WTC11 (cell line): Measurements from ENCODE around the gene MCL1. TPM values are rescaled to one million over a fixed set of nuclear protein-coding genes. Genes with fewer than 3 reads are reported as not detected.

Source experiments
- ATAC-seq: fragments of 200-7000 bp; cut with Tn5 transposase; 2 replicates; pipeline ENCODE4 v1.10.0; 2021; ENCODE audit warnings: mild to moderate bottlenecking, moderate library complexity
- CTCF ChIA-PET: fragments of 300-600 bp; sonication (Branson Sonifier 250); formaldehyde crosslinking; loops from one replicate; lab custom pipeline; 2021; ENCODE audit warnings: antibody characterized with exemption; lab: Charles Lee
- POLR2A ChIA-PET: fragments of 350-600 bp; sonication (Branson Sonifier 250); formaldehyde crosslinking; loops from one replicate; lab custom pipeline; 2021; ENCODE audit warnings: antibody characterized with exemption; lab: Charles Lee
- DNase-seq: peaks from one replicate; pipeline ENCODE4 v3.0.0; 2021; ENCODE audit warnings: low spot score
- H3K27ac Mint-ChIP-seq: 2 replicates; pipeline ENCODE4 v1.8.0; 2021; ENCODE audit warnings: mixed read lengths
- H3K27me3 Mint-ChIP-seq: 2 replicates; pipeline ENCODE4 v1.8.0; 2021; ENCODE audit warnings: low read depth, mild to moderate bottlenecking, moderate library complexity, mixed read lengths
- H3K36me3 Mint-ChIP-seq: 2 replicates; pipeline ENCODE4 v1.8.0; 2021; ENCODE audit warnings: mixed read lengths
- H3K4me1 Mint-ChIP-seq: 2 replicates; pipeline ENCODE4 v1.8.0; 2022; ENCODE audit warnings: mixed read lengths
- H3K4me3 Mint-ChIP-seq: 2 replicates; pipeline ENCODE4 v1.8.0; 2021; ENCODE audit warnings: mild to moderate bottlenecking, moderate library complexity, mixed read lengths
- H3K9me3 Mint-ChIP-seq: 2 replicates; pipeline ENCODE4 v1.8.0; 2021; ENCODE audit warnings: mixed read lengths
- CREB1 ChIP-seq: sonication (generic); formaldehyde crosslinking; IDR thresholded peaks from 2 replicates; pipeline ENCODE4 v1.8.0; 2023; ENCODE audit warnings: mild to moderate bottlenecking, missing genetic modification reagents
- CREM ChIP-seq: sonication (generic); formaldehyde crosslinking; IDR thresholded peaks from 2 replicates; pipeline ENCODE4 v1.8.1; 2022; ENCODE audit warnings: mild to moderate bottlenecking, missing genetic modification reagents, moderate library complexity
- GRHL2 ChIP-seq: fragments of 250-450 bp; sonication (Bioruptor Pico); IDR thresholded peaks from 2 replicates; pipeline ENCODE4 v1.8.0; 2022; ENCODE audit warnings: mild to moderate bottlenecking, moderate library complexity; ENCODE audit not compliant: insufficient replicate concordance, severe bottlenecking
- NFATC4 ChIP-seq: fragments of 250-450 bp; sonication (Bioruptor Pico); IDR thresholded peaks from 2 replicates; pipeline ENCODE4 v1.9.0; 2021; ENCODE audit warnings: mild to moderate bottlenecking
- RORB ChIP-seq: fragments of 250-450 bp; sonication (Bioruptor Pico); IDR thresholded peaks from 2 replicates; pipeline ENCODE4 v1.9.0; 2021; ENCODE audit warnings: mild to moderate bottlenecking
- SOX15 ChIP-seq: fragments of 250-450 bp; sonication (Bioruptor Pico); IDR thresholded peaks from 2 replicates; pipeline ENCODE4 v1.9.0; 2021; ENCODE audit warnings: mild to moderate bottlenecking
- SP1 ChIP-seq: sonication (generic); formaldehyde crosslinking; conservative IDR thresholded peaks from 2 replicates; pipeline ENCODE4 v1.8.1; 2022; ENCODE audit warnings: missing genetic modification reagents
- TCF7 ChIP-seq: sonication (generic); formaldehyde crosslinking; IDR thresholded peaks from 2 replicates; pipeline ENCODE4 v1.8.0; 2022; ENCODE audit warnings: mild to moderate bottlenecking, low read depth, missing genetic modification reagents, moderate library complexity
- TP53 ChIP-seq: sonication (generic); formaldehyde crosslinking; IDR thresholded peaks from 2 replicates; pipeline ENCODE4 v1.8.1; 2023; ENCODE audit warnings: mild to moderate bottlenecking, missing genetic modification reagents
- ZBTB21 ChIP-seq: sonication (generic); formaldehyde crosslinking; IDR thresholded peaks from 2 replicates; pipeline ENCODE4 v1.8.1; 2023; ENCODE audit warnings: mild to moderate bottlenecking, missing genetic modification reagents, borderline replicate concordance
- ZNF121 ChIP-seq: sonication (generic); formaldehyde crosslinking; IDR thresholded peaks from 2 replicates; pipeline ENCODE4 v1.8.0; 2023; ENCODE audit warnings: missing genetic modification reagents
- ZNF232 ChIP-seq: sonication (generic); formaldehyde crosslinking; IDR thresholded peaks from 2 replicates; pipeline ENCODE4 v1.8.0; 2022; ENCODE audit warnings: mild to moderate bottlenecking, missing genetic modification reagents
- total RNA-seq: library from RNA; stranded (reverse); gene quantifications from 3 replicates; pipeline ENCODE4 v1.2.3, GENCODE V29; 2021
- TF ChIP-seq, protein P1 (sequence below): sonication (generic); formaldehyde crosslinking; IDR thresholded peaks from 2 replicates; pipeline ENCODE4 v1.8.0; 2023; ENCODE audit warnings: missing genetic modification reagents
- TF ChIP-seq, protein P2 (sequence below): sonication (generic); formaldehyde crosslinking; IDR thresholded peaks from 2 replicates; pipeline ENCODE4 v1.8.0; 2023; ENCODE audit warnings: mild to moderate bottlenecking, missing genetic modification reagents
- TF ChIP-seq, protein P3 (sequence below): sonication (generic); formaldehyde crosslinking; IDR thresholded peaks from 2 replicates; pipeline ENCODE4 v1.8.0; 2022; ENCODE audit warnings: missing genetic modification reagents
- TF ChIP-seq, protein P4 (sequence below): sonication (generic); formaldehyde crosslinking; IDR thresholded peaks from 2 replicates; pipeline ENCODE4 v1.8.1; 2023; ENCODE audit warnings: mild to moderate bottlenecking, missing genetic modification reagents, moderate library complexity
- TF ChIP-seq, protein P5 (sequence below): sonication (generic); formaldehyde crosslinking; IDR thresholded peaks from 2 replicates; pipeline ENCODE4 v1.8.1; 2022; ENCODE audit warnings: missing genetic modification reagents, borderline replicate concordance
- TF ChIP-seq, protein P6 (sequence below): sonication (generic); formaldehyde crosslinking; IDR thresholded peaks from 2 replicates; pipeline ENCODE4 v1.8.1; 2022; ENCODE audit warnings: low read depth, mild to moderate bottlenecking, moderate library complexity, missing genetic modification reagents, borderline replicate concordance
- TF ChIP-seq, protein P7 (sequence below): sonication (generic); formaldehyde crosslinking; IDR thresholded peaks from 2 replicates; pipeline ENCODE4 v1.8.1; 2022; ENCODE audit warnings: mild to moderate bottlenecking, moderate library complexity, missing genetic modification reagents

The MCL1 gene
- total RNA-seq, 1 experiment from 2014 or later, result 191 TPM

DNA sequence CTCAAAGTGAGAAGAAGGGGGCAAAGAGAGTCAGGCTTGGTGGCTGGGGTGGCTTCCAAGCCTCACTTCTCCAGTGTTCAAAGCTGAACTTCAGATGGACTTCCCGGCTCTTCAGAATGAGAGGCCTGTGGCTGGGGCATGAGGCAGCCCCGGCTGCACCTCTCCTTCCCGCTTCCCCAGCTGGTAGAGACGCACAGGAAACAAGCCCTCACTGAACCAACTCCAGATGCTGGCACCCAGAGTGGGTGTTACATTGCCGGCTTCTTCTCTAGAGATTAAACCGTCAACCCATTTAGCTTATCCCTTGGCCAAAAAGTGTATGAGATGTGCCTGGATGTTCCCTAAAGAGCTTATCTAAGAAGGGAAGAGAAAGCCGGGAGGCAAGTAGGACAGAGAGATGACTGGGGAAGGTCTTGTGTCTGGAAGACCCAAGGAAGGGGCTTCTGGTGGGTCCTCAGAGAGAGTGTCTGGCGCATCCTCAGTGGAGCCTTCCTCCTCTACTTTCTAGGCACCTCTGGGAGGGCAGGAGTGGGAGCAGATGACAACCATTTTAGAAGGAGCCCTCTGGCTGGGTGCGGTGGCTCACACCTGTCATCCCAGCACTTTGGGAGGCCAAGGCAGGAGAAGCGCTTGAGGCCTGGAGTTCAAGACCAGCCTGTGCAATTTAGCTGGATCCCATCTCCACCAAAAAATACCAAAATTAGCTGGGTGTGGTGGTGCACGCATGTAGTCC is 28.2 kb downstream of the MCL1 start:
- Mint-ChIP-seq H3K36me3 (peaks cover 4% of the 10 kb centered on the region; the same call in 1 of the 2 replicates), H3K27ac (no peak overlapping the region), H3K4me1 (peaks cover 30% of the 10 kb centered on the region), H3K9me3 (no peaks in the 10 kb centered on the region), H3K4me3 (no peak overlapping the region), H3K27me3 (peaks cover 39% of the 10 kb centered on the region)
- no peak for ATAC-seq
- POLR2A ChIA-PET, result interaction anchor here (0.6 to 0.7 kb wide), 2 partner anchors 14 to 22 kb away, joined by 3 to 4 read pairs; no protein-coding TSS in a partner anchor
- no peak for DNase-seq
- CTCF ChIA-PET, result interaction anchor here (5.7 to 8.2 kb wide), 2 partner anchors 9 to 16 kb away, joined by 97 to 124 read pairs; no protein-coding TSS in a partner anchor
- TF ChIP-seq GRHL2 (CRISPR knock-in tag) (no peak), SOX15 (CRISPR knock-in tag) (no peak), ZBTB21 (CRISPR knock-in tag) (no peak), ZNF121 (CRISPR knock-in tag) (no peak), RORB (CRISPR knock-in tag) (no peak), CREM (CRISPR knock-in tag) (no peak)
- TF ChIP-seq, protein P1, sequence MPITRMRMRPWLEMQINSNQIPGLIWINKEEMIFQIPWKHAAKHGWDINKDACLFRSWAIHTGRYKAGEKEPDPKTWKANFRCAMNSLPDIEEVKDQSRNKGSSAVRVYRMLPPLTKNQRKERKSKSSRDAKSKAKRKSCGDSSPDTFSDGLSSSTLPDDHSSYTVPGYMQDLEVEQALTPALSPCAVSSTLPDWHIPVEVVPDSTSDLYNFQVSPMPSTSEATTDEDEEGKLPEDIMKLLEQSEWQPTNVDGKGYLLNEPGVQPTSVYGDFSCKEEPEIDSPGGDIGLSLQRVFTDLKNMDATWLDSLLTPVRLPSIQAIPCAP (CRISPR knock-in tag), result no peak

DNA sequence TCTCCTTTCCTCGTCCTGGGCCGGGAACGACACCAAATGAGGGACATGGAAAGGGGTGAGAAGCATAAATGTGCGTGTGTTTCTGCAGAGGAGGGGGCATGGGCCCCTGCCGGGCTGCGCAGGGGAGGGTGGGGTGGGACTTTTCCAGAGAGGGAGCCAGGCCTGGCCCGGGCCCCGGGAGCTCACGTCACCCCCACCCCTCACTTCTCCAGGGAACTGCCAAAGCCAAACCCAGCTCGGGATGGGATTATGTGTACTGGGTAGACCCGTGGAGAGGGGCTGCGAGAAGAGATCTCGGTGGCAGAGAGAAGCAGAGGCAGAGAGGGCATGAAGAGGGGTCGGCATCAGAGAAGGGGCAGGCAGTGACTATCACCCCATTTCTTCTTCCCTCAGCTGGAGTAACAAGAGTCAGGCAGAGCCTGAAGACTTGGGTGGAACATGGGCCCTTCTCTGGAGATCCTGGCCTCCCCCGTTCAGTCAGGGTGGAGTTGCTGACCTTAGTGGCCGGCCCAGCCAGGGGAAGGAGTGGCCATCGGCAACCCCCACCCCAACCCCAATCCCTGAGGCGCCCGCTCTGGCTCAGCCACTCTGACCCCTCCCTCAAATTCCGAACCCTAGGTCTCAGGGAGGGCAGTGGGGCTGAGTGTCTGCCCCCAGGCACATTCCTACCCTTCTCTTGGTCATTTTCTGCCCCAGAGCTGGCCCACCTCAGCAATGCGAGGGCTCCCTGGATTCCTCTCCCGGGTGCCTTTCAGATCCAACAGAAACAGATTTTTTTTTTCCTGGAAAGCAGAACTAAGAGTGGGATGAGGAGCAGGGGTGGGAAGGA is 29.0 kb downstream of the MCL1 start:
- no peak overlapping the region for H3K27ac Mint-ChIP-seq
- ATAC-seq (no peak), DNase-seq (no peak)
- H3K4me1 Mint-ChIP-seq, result peaks cover 26% of the 10 kb centered on the region
- H3K9me3 Mint-ChIP-seq, result no peaks in the 10 kb centered on the region
- H3K4me3 Mint-ChIP-seq, result peak overlapping the region; percentile 80
- ChIA-PET POLR2A (interaction anchor here (1.1 to 1.4 kb wide), 3 partner anchors 8 to 18 kb away, joined by 4 read pairs; no protein-coding TSS in a partner anchor), CTCF (interaction anchor here (1.3 to 8.2 kb wide), 3 partner anchors 10 to 35 kb away, joined by 3 to 124 read pairs (median 97); partner anchors contain the start of gene FALEC)
- H3K36me3 Mint-ChIP-seq, result peaks cover 2% of the 10 kb centered on the region; the same call in 1 of the 2 replicates
- peaks cover 43% of the 10 kb centered on the region for H3K27me3 Mint-ChIP-seq
- TF ChIP-seq NFATC4 (CRISPR knock-in tag), result no peak
- TF ChIP-seq, protein P2, sequence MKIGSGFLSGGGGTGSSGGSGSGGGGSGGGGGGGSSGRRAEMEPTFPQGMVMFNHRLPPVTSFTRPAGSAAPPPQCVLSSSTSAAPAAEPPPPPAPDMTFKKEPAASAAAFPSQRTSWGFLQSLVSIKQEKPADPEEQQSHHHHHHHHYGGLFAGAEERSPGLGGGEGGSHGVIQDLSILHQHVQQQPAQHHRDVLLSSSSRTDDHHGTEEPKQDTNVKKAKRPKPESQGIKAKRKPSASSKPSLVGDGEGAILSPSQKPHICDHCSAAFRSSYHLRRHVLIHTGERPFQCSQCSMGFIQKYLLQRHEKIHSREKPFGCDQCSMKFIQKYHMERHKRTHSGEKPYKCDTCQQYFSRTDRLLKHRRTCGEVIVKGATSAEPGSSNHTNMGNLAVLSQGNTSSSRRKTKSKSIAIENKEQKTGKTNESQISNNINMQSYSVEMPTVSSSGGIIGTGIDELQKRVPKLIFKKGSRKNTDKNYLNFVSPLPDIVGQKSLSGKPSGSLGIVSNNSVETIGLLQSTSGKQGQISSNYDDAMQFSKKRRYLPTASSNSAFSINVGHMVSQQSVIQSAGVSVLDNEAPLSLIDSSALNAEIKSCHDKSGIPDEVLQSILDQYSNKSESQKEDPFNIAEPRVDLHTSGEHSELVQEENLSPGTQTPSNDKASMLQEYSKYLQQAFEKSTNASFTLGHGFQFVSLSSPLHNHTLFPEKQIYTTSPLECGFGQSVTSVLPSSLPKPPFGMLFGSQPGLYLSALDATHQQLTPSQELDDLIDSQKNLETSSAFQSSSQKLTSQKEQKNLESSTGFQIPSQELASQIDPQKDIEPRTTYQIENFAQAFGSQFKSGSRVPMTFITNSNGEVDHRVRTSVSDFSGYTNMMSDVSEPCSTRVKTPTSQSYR (CRISPR knock-in tag), result no peak
- TF ChIP-seq, protein P3, sequence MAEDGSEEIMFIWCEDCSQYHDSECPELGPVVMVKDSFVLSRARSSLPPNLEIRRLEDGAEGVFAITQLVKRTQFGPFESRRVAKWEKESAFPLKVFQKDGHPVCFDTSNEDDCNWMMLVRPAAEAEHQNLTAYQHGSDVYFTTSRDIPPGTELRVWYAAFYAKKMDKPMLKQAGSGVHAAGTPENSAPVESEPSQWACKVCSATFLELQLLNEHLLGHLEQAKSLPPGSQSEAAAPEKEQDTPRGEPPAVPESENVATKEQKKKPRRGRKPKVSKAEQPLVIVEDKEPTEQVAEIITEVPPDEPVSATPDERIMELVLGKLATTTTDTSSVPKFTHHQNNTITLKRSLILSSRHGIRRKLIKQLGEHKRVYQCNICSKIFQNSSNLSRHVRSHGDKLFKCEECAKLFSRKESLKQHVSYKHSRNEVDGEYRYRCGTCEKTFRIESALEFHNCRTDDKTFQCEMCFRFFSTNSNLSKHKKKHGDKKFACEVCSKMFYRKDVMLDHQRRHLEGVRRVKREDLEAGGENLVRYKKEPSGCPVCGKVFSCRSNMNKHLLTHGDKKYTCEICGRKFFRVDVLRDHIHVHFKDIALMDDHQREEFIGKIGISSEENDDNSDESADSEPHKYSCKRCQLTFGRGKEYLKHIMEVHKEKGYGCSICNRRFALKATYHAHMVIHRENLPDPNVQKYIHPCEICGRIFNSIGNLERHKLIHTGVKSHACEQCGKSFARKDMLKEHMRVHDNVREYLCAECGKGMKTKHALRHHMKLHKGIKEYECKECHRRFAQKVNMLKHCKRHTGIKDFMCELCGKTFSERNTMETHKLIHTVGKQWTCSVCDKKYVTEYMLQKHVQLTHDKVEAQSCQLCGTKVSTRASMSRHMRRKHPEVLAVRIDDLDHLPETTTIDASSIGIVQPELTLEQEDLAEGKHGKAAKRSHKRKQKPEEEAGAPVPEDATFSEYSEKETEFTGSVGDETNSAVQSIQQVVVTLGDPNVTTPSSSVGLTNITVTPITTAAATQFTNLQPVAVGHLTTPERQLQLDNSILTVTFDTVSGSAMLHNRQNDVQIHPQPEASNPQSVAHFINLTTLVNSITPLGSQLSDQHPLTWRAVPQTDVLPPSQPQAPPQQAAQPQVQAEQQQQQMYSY, result no peak
- no peak for TF ChIP-seq TP53 (CRISPR knock-in tag)
- TF ChIP-seq, protein P4, sequence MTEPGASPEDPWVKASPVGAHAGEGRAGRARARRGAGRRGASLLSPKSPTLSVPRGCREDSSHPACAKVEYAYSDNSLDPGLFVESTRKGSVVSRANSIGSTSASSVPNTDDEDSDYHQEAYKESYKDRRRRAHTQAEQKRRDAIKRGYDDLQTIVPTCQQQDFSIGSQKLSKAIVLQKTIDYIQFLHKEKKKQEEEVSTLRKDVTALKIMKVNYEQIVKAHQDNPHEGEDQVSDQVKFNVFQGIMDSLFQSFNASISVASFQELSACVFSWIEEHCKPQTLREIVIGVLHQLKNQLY, result no peak
- TF ChIP-seq CREB1, result no peak
- no peak for TF ChIP-seq SP1 (CRISPR knock-in tag)
- TF ChIP-seq, protein P5, sequence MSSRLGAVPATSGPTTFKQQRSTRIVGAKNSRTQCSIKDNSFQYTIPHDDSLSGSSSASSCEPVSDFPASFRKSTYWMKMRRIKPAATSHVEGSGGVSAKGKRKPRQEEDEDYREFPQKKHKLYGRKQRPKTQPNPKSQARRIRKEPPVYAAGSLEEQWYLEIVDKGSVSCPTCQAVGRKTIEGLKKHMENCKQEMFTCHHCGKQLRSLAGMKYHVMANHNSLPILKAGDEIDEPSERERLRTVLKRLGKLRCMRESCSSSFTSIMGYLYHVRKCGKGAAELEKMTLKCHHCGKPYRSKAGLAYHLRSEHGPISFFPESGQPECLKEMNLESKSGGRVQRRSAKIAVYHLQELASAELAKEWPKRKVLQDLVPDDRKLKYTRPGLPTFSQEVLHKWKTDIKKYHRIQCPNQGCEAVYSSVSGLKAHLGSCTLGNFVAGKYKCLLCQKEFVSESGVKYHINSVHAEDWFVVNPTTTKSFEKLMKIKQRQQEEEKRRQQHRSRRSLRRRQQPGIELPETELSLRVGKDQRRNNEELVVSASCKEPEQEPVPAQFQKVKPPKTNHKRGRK (CRISPR knock-in tag), result no peak
- TF ChIP-seq TCF7 (CRISPR knock-in tag), result no peak
- no peak for TF ChIP-seq RORB (CRISPR knock-in tag)
- TF ChIP-seq ZNF232 (CRISPR knock-in tag), result no peak
- TF ChIP-seq, protein P6, sequence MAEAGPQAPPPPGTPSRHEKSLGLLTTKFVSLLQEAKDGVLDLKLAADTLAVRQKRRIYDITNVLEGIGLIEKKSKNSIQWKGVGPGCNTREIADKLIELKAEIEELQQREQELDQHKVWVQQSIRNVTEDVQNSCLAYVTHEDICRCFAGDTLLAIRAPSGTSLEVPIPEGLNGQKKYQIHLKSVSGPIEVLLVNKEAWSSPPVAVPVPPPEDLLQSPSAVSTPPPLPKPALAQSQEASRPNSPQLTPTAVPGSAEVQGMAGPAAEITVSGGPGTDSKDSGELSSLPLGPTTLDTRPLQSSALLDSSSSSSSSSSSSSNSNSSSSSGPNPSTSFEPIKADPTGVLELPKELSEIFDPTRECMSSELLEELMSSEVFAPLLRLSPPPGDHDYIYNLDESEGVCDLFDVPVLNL (CRISPR knock-in tag), result no peak
- TF ChIP-seq, protein P7, sequence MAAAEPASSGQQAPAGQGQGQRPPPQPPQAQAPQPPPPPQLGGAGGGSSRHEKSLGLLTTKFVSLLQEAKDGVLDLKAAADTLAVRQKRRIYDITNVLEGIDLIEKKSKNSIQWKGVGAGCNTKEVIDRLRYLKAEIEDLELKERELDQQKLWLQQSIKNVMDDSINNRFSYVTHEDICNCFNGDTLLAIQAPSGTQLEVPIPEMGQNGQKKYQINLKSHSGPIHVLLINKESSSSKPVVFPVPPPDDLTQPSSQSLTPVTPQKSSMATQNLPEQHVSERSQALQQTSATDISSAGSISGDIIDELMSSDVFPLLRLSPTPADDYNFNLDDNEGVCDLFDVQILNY (CRISPR knock-in tag), result no peak
